Motor neuron (in vitro differentiated cells): ENCODE results near the gene MFAP3. TPM values are rescaled to one million over a fixed set of nuclear protein-coding genes. Genes with fewer than 3 reads are reported as not detected.

Source experiments
- ATAC-seq, 8 experiments: fragments of 200-7000 bp; cut with Tn5 transposase; replicated peaks in 6 of 8; 2 replicates each; pipeline ENCODE4 v1.8.0; 2021; ENCODE audit warnings: mild to moderate bottlenecking in 8 of 8, moderate library complexity in 8 of 8
- H3K27ac ChIP-seq, 2 donors: fragments of 250-450 bp; sonication (Bioruptor Pico); 2 replicates each; pipeline ENCODE4 v1.9.0; 2021; ENCODE audit warnings: antibody characterized with exemption in 2 of 2, mild to moderate bottlenecking in 2 of 2, moderate library complexity in 1 of 2
- H3K4me1 ChIP-seq, 2 donors: fragments of 250-450 bp; sonication (Bioruptor Pico); replicated peaks in 1 of 2; 2 replicates each; pipeline ENCODE4 v1.6.1; 2021; ENCODE audit warnings: antibody characterized with exemption in 2 of 2, mild to moderate bottlenecking in 2 of 2, moderate library complexity in 1 of 2
- H3K4me3 ChIP-seq, 5 donors: fragments of 250-450 bp; sonication (Bioruptor Pico); 2 replicates each; pipeline ENCODE4 v1.9.0; 2021; ENCODE audit warnings: antibody characterized with exemption in 5 of 5, mild to moderate bottlenecking in 5 of 5, moderate library complexity in 4 of 5
- WGBS, 10 experiments: fragments of 450-650 bp; shearing (Covaris generic); methylation state at CpG; one replicate each; pipeline ENCODE4 v1.0.0; 2022; 5-methylcytosine and 5-hydroxymethylcytosine counted together
- in situ Hi-C, 9 experiments: fragments of 400-800 bp; cut with MboI; loops; one replicate each; pipeline ENCODE4 v1.15.0; 2021; ENCODE audit warnings: low sequenced_read_pairs in 9 of 9, low pct_unique_long_range_greater_than_20kb in 2 of 9; ENCODE audit not compliant: unreplicated experiment in 9 of 9
- total RNA-seq, 8 experiments: library from RNA; unstranded; fragments of 300-600 nt; gene quantifications; 2 replicates each; pipeline versions ENCODE4 v1.2.3 to v1.2.4, GENCODE V29; 2022

The MFAP3 gene
- total RNA-seq, 8 experiments from 2014 or later, result 31.8 to 102 (median 48.5) TPM

GRCh38 chr5:154031937-154032489 is 6.8 kb upstream of the MFAP3 start:
- in situ Hi-C loops, result no loop called here
- 21 to 94% (median 81%) methylated on average over 1 to 2 of the region's 2 CpGs; no CpG with 5 or more reads in 2 of the 10 experiments for WGBS, 10 experiments
- H3K27ac ChIP-seq, result no peak overlapping the region
- ATAC-seq, result no peak
- peaks cover 0 to 2% of the 10 kb centered on the region in 2 donors for H3K4me1 ChIP-seq
- no peak overlapping the region for H3K4me3 ChIP-seq

- peaks cover 6 to 15% of the 10 kb centered on the region in 2 donors for H3K4me1 ChIP-seq
- H3K27ac ChIP-seq, result no peak overlapping the region
- no peak overlapping the region for H3K4me3 ChIP-seq
- in situ Hi-C loops, result no loop called here
- ATAC-seq, result no peak
- WGBS, 10 experiments, result 79 to 100% (median 92%) methylated on average over 2 to 3 of the region's 3 CpGs; no CpG with 5 or more reads in 1 of the 10 experiments
Observed at GRCh38 chr5:154034944-154035343, 3.8 kb upstream of the MFAP3 start.

DNA sequence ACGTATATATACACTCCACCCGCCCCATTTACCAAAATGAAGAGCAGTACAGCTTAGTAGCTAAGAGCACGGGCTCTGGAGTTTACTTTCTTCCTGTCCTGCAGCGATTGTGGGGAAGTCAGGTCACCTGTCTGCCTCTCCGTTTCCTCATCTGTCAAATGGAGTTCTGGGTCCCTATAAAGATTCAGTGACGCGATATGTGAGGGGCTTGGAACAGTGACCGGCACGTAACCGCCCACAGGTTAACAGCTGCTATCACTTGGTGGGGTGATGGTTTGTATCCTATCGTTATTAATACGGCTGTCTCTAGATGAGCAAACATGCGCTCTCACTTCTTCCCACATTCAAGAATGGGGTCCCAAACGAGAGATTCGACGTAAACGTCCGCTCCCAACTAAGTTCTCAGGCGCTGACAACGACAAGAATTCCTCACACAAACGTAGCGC is 483 bp upstream of the MFAP3 start:
- Histone ChIP-seq H3K4me3 (peak overlapping the region; percentile 57 to 87 (median 75)), H3K27ac (peak overlapping the region; percentile 86 to 93), H3K4me1 (peaks cover 6 to 19% of the 10 kb centered on the region in 2 donors)
- in situ Hi-C loops, result no loop called here
- 0 to 5% (median 0%) methylated on average over 1 to 18 of the region's 22 CpGs for WGBS, 10 experiments
- peak; percentile 37 to 62 (median 55) for ATAC-seq

GRCh38 chr5:154039458-154039829 is 677 bp downstream of the MFAP3 start:
- in situ Hi-C loops, result no loop called here
- peak overlapping the region; percentile 57 to 87 (median 75) for H3K4me3 ChIP-seq
- H3K27ac ChIP-seq, result peak overlapping the region; percentile 86 to 93
- ATAC-seq, result no peak
- 0% methylated on average over 1 of the region's 1 CpG; no CpG with 5 or more reads in 2 of the 10 experiments for WGBS, 10 experiments
- peaks cover 6 to 19% of the 10 kb centered on the region in 2 donors for H3K4me1 ChIP-seq

- WGBS, 10 experiments, result 0 to 100% (median 87%) methylated on average over 1 to 2 of the region's 2 CpGs; no CpG with 5 or more reads in 1 of the 10 experiments
- ATAC-seq, result no peak
- peaks cover 4 to 9% of the 10 kb centered on the region in 2 donors for H3K4me1 ChIP-seq
- no peak overlapping the region for H3K4me3 ChIP-seq
- in situ Hi-C loops, result no loop called here
- H3K27ac ChIP-seq, result no peak overlapping the region
Observed at GRCh38 chr5:154042766-154043165, 4.0 kb downstream of the MFAP3 start.

- no peak overlapping the region for H3K27ac ChIP-seq
- in situ Hi-C loops, result no loop called here
- no peak overlapping the region for H3K4me3 ChIP-seq
- WGBS, 10 experiments, result 61 to 100% (median 96%) methylated on average over 1 to 3 of the region's 3 CpGs; no CpG with 5 or more reads in 1 of the 10 experiments
- ATAC-seq, result no peak
- peaks cover 4 to 9% of the 10 kb centered on the region in 2 donors for H3K4me1 ChIP-seq
Observed at GRCh38 chr5:154044099-154044498, 5.3 kb downstream of the MFAP3 start.

GRCh38 chr5:154044581-154044980 is 5.8 kb downstream of the MFAP3 start:
- Histone ChIP-seq H3K4me3 (no peak overlapping the region), H3K27ac (no peak overlapping the region), H3K4me1 (peaks cover 4 to 8% of the 10 kb centered on the region in 2 donors)
- 92 to 100% (median 98%) methylated on average over 1 to 2 of the region's 2 CpGs; no CpG with 5 or more reads in 2 of the 10 experiments for WGBS, 10 experiments
- no peak for ATAC-seq
- in situ Hi-C loops, result no loop called here

DNA sequence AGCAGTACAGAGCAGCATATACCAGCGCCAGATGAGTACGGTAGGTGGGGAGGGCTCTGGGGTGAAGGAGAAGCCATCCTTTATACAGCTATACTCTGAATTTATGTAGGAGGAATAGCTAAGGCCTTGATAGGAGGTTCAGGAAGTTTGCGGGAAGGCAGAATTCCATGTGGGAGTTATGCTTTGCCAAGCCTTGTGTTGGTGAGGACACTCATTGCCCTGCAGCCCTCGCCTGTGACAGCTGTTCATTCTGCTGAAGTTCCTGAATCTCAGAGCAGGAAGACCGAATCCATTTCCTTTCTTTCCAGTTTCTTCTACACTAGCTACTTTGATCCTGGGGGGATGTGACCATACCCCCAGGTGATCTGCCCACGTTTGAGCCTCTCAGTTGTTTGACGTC is 7.7 kb downstream of the MFAP3 start:
- H3K27ac ChIP-seq, result no peak overlapping the region
- ATAC-seq, result no peak
- WGBS, 10 experiments, result 60 to 100% (median 88%) methylated on average over 1 to 7 of the region's 7 CpGs; no CpG with 5 or more reads in 1 of the 10 experiments
- no peaks in the 10 kb centered on the region for H3K4me1 ChIP-seq
- in situ Hi-C loops, result no loop called here
- H3K4me3 ChIP-seq, result no peak overlapping the region

GRCh38 chr5:154047324-154047723 is 8.6 kb downstream of the MFAP3 start:
- in situ Hi-C loops, result no loop called here
- Histone ChIP-seq H3K4me3 (no peak overlapping the region), H3K27ac (no peak overlapping the region), H3K4me1 (no peaks in the 10 kb centered on the region)
- WGBS, 10 experiments, result 80 to 100% (median 100%) methylated on average over 1 to 3 of the region's 3 CpGs
- no peak for ATAC-seq

GRCh38 chr5:154049636-154050035 is 10.9 kb downstream of the MFAP3 start:
- no peak for ATAC-seq
- Histone ChIP-seq H3K27ac (no peak overlapping the region), H3K4me3 (no peak overlapping the region), H3K4me1 (no peaks in the 10 kb centered on the region)
- 70 to 100% (median 91%) methylated on average over 1 to 5 of the region's 5 CpGs; no CpG with 5 or more reads in 1 of the 10 experiments for WGBS, 10 experiments
- in situ Hi-C loops, result loop anchor here in 5 of 9 experiments (25.0 kb wide), 2 partner anchors 138 to 363 kb away; partner anchors contain the start of gene GALNT10 (in 2 of the 5)

DNA sequence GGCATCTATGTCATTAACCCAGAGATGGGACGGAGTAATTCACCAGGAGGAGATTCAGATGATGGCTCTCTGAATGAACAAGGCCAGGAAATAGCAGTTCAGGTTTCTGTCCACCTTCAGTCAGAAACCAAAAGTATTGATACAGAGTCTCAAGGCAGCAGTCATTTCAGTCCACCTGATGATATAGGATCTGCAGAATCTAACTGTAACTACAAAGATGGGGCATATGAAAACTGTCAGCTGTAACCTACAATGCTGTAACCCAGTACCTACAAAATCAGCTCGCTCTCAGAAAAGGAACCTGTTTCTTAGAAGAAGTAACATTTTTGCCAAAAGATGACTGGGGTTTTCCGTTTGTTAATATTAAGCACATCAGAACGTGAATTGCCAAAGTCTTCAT is 14.7 kb downstream of the MFAP3 start:
- WGBS, 10 experiments, result 50 to 100% (median 89%) methylated on average over 1 to 3 of the region's 4 CpGs; no CpG with 5 or more reads in 2 of the 10 experiments
- no peaks in the 10 kb centered on the region for H3K4me1 ChIP-seq
- no peak overlapping the region for H3K4me3 ChIP-seq
- no peak for ATAC-seq
- no peak overlapping the region for H3K27ac ChIP-seq
- in situ Hi-C loops, result loop anchor here in 5 of 9 experiments (25.0 kb wide), 2 partner anchors 134 to 359 kb away; partner anchors contain the start of gene GALNT10 (in 2 of the 5)

DNA sequence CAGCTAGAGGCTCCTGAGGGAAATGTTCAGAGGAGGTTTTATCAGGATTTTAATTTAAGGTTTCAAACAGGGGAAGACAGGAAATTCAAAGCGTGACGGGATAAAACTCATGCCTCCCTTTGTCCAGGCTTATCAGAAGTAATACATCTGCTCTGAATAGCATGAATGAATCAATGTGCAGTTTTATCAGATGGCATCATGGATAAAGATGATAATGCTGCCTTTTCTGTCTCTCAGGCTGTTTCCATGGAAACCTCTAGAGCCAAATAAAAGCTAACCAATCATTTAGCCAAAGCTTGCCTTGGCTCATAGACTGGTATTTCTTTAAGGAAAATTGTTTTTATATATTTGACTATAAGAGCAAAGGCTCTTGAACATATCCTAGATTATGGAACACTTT is 16.4 kb downstream of the MFAP3 start:
- WGBS, 10 experiments, result 80 to 100% (median 88%) methylated on average over 1 to 2 of the region's 2 CpGs; no CpG with 5 or more reads in 2 of the 10 experiments
- no peak overlapping the region for H3K27ac ChIP-seq
- in situ Hi-C loops, result loop anchor here in 5 of 9 experiments (25.0 kb wide), 2 partner anchors 132 to 357 kb away; partner anchors contain the start of gene GALNT10 (in 2 of the 5)

More for the DNA sequence above, 16.4 kb downstream of the MFAP3 start:
- ATAC-seq, result peak in 1 of 8 experiments; percentile 27
- H3K4me1 ChIP-seq, result no peaks in the 10 kb centered on the region
- no peak overlapping the region for H3K4me3 ChIP-seq
